Activated T-helper 9 cell treated with anti-CD3 and anti-CD28 coated beads, Interleukin-2, amount 50 U/mL, for 16 hours (primary cell): Measurements from ENCODE around the gene SIRPD.

Source experiments
- DNase-seq: peaks from one replicate; pipeline ENCODE4 v3.0.0-alpha.2; 2020; ENCODE audit warnings: low read depth

SIRPD gene

DNA sequence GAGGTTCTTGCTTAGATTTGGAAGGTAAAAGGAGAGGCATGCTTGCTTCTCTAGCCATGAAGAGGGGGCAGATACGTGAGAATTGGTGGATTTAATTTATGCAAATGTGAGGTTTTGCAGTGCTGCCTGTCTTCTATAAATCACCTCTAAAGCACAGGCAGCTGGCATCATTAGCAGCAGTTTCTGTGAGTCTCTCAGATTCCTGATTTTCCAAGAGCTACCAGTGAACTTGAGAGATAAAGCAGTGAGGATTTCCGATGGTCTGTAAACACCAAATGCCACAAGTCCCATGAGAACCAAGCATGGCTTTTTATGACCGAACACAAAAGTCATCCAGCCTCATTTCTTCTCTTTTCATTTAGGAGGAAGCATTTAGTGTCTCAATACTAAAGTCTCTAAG, 63.1 kb downstream of the SIRPD start:
- no peak for DNase-seq

DNA sequence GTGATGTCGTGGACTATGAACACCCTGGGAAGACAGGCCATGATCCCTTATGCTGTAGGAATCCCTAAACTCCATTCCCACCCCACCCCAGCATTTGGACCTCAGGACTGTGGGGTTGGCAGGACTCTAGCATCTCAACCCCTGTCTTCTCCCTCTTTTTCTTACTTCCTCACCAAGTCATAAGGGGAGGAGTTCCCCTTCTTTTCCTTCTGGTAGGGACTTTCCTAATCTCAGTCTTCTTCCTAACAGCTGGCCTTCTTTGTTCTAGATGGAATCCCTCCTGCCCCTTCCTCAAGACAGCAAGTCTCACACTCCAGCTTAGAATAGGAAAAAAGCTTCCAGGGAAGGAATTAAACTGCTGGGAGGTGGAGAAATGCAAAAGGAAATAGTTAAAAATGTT, 64.0 kb downstream of the SIRPD start:
- no peak for DNase-seq

- DNase-seq = no peak
Observed at GRCh38 chr20:1491860-1492642, 65.5 kb downstream of the SIRPD start.

DNA sequence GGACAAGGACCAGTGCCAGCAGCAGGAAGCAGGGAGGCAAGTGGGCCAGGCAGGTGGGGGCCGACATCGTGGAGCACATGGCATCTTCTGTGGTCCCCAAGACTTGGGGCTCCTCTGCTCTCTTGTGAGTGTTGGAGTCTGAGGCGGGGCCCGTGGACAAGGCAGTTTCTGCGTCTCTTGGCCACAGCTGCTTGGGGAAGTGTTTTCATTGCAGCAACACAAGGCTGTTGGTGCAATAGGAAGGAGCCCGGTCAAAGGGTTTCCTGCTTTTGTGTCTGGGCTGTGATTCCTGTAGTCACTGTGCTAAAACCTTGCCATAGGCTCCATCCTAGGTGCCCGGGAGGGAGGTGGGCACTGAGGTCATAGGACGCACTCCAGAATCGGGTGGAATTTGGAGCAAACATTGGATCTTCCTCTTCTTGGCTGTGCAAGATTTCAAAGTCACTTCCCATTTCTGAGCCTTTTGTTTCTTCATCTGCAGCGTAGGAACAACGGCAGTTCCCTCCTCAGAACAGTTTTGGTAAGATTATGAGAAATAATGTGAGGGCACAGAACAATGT, 66.1 kb downstream of the SIRPD start, which contains the start of gene SIRPB2:
TSS of gene SIRPB2 (minus strand) at position 140 of the 560 bp plus-strand sequence. CDS start at position 79, 61 bp downstream.
- no peak for DNase-seq

- DNase-seq = no peak
Observed at GRCh38 chr20:1490643-1491195, 66.8 kb downstream of the SIRPD start.

DNA sequence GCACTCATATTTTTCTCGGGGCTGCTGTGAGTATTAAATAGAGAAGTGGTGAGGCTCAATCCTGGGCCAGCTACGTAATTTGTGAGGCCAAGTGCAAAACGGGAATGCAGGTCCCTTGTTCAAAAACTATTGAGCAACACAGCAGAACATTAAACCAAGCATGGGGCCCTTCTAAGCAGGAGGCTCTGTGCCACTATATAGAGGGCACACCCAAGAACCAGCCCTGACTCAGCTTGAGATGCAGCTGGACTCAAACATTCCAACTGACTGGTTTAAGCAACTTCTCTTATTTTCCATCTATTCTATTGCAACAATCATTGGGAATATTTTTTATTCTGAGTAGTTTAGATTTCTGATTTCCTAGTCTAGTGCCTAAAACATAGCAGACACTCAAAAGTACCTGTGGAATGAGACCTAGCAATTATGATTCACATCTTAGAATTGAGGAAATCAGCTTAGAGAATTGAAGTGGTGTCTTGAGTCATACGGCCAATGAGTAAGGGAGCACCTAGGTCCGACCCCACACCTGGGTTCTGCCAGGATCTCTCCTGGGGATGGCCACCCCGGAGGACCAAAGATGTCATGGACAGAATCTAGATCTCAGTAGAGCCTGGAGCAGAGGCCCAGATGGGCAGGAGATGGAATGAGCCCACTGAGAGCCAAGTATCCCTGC, 67.6 kb downstream of the SIRPD start:
- no peak for DNase-seq

DNA sequence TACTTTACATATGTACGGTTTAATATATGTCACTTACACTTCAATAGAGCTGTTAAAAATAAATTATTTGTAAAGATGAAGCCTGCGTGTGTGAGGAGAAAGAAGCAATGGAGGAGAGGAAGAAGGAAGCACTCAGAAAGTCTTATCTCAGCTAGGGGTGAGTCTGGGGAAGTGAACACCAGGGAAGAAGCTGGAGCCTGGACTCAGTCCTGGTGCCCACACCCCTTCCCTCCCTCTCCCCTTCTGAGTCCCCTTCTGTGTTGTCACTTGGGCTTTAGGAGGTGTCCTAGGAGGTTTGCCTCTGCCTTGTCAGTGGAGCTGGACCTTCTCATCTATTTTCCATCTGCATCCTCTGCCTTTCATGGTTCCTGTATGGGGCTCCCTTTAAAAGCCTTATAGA, 68.2 kb downstream of the SIRPD start:
- DNase-seq = no peak

GRCh38 chr20:1486566-1486965, 70.9 kb downstream of the SIRPD start:
- DNase-seq = no peak

GRCh38 chr20:1484438-1485116, 72.9 kb downstream of the SIRPD start:
- no peak for DNase-seq
